ENCODE results near the gene PDE2A. TPM values are rescaled to one million over a fixed set of nuclear protein-coding genes. Genes with fewer than 3 reads are reported as not detected.

The PDE2A gene
- total and polyA plus RNA-seq, 2 donors (not counting 3 experiments of a cell fraction or from before 2014, with no cell fraction given): 14.8 to 16.8 TPM

DNA sequence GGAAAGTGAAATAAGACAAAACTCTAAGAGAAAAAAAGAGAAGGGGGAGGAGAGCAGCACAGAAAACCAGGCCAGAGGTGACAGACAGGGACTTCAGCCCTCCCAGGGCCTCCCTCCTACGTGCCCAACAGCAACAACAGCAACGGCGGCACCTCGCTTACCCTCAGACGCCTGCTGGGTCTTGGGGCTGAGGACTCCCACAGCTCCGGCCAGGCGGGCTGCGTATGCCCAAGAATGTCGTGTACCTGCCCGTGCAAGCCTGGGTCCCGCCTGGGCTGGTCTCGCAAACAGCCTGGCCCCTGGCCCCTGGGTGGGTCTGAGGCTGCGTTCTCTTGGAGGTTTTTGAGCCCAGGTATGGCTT lies 47.4 kb upstream of the PDE2A start:
- DNase-seq (ENCODE audit: low read depth, low spot score) (no peak), FAIRE-seq (no peak)
- CTCF ChIA-PET: interaction anchor here (1.2 to 6.0 kb wide), 6 partner anchors 12 to 456 kb away, joined by 3 to 136 read pairs (median 12); partner anchors contain the start of genes ATG16L2 and STARD10
- H3K9me3 ChIP-seq (replicated peaks; ENCODE audit: control insufficient read depth, insufficient read depth, low read length): no peaks in the 10 kb centered on the region
- no peaks in the 10 kb centered on the region for H3K27me3 ChIP-seq (ENCODE audit: control insufficient read depth in 2 of 2, insufficient read depth in 2 of 2, low read length in 2 of 2)
- H3K9ac ChIP-seq (replicated peaks; ENCODE audit: extremely low read depth, insufficient read depth, low read length): peak overlapping the region; percentile 63
- dilution Hi-C loops (cut with MboI; ENCODE audit: extremely low pct_ligation_motif_present, low sequenced_read_pairs): no loop called here
- H3K4me3 ChIP-seq (replicated peaks in 1 of 3; ENCODE audit: insufficient read depth in 1 of 3, low read depth in 1 of 3, low read length in 3 of 3): peak overlapping the region; percentile 29 to 70 (median 55)
- no peaks in the 10 kb centered on the region for H3K9me1 ChIP-seq (replicated peaks; ENCODE audit: control insufficient read depth, extremely low read depth, insufficient read depth, low read length)
- no peaks in the 10 kb centered on the region for H4K20me1 ChIP-seq (replicated peaks; ENCODE audit: control insufficient read depth, extremely low read depth, insufficient read depth, low read length)
- POLR2A ChIA-PET: interaction anchor here (1.1 kb wide), 1 partner anchor 72 kb away, joined by 3 read pairs; the partner anchor contains the start of gene STARD10
- H2AFZ ChIP-seq (ENCODE audit: low read depth, low read length): peak overlapping the region; percentile 95
- intact Hi-C loops (cut with micrococcal nuclease): loop anchor here (2.0 kb wide), 1 partner anchor 567 kb away; no protein-coding TSS in a partner anchor
- TF ChIP-seq, protein P1, sequence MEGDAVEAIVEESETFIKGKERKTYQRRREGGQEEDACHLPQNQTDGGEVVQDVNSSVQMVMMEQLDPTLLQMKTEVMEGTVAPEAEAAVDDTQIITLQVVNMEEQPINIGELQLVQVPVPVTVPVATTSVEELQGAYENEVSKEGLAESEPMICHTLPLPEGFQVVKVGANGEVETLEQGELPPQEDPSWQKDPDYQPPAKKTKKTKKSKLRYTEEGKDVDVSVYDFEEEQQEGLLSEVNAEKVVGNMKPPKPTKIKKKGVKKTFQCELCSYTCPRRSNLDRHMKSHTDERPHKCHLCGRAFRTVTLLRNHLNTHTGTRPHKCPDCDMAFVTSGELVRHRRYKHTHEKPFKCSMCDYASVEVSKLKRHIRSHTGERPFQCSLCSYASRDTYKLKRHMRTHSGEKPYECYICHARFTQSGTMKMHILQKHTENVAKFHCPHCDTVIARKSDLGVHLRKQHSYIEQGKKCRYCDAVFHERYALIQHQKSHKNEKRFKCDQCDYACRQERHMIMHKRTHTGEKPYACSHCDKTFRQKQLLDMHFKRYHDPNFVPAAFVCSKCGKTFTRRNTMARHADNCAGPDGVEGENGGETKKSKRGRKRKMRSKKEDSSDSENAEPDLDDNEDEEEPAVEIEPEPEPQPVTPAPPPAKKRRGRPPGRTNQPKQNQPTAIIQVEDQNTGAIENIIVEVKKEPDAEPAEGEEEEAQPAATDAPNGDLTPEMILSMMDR (IDR thresholded peaks at IDR 0.05; ENCODE audit: extremely low read depth in 1 of 2, insufficient read depth in 1 of 2, low read depth in 1 of 2, low read length in 2 of 2): no peak
- no peak for TF ChIP-seq GATA2 (IDR thresholded peaks at IDR 0.05; ENCODE audit: insufficient read depth, insufficient read length, low read depth, low read length)
- peaks cover 0 to 2% of the 10 kb centered on the region in 2 experiments for H3K36me3 ChIP-seq (ENCODE audit: control insufficient read depth in 2 of 2, extremely low read depth in 1 of 2, insufficient read depth in 2 of 2, low read length in 2 of 2)
- peaks cover 41% of the 10 kb centered on the region for H3K79me2 ChIP-seq (ENCODE audit: control insufficient read depth, insufficient read depth, low read length)
- H3K4me2 ChIP-seq (ENCODE audit: insufficient read depth, low read length): peak overlapping the region; percentile 71
- H3K27ac ChIP-seq (ENCODE audit: insufficient read depth, low read depth, low read length): peak overlapping the region; percentile 83
- TSS peak; percentile 79 for BruUV-seq (replicated peaks)
- H3K4me1 ChIP-seq (ENCODE audit: control insufficient read depth, extremely low read depth, insufficient read depth, low read length): peaks cover 25% of the 10 kb centered on the region

DNA sequence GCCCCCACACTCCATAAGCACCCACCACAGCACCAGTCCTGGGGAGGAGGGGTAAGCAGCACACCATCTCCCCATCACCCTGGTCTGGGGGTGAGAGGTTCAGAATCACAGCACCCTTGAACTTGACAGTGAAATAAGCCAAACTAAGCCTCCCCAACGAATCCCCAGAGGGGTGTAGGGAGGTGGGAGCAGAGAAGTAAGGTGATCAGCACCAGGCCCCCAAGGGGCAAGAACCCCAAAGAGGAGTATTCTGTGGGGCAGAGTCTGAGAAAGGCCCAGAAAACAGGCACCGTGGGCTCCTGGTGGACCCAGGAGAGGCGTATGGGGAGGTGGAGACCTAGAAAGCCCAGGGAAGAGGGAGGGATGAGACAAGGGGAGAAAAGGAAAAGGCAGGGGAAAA lies 47.1 kb upstream of the PDE2A start:
- Histone ChIP-seq H2AFZ (ENCODE audit: low read depth, low read length) (no peak overlapping the region), H4K20me1 (replicated peaks; ENCODE audit: control insufficient read depth, extremely low read depth, insufficient read depth, low read length) (no peaks in the 10 kb centered on the region), H3K36me3 (ENCODE audit: control insufficient read depth in 2 of 2, extremely low read depth in 1 of 2, insufficient read depth in 2 of 2, low read length in 2 of 2) (peaks cover 0 to 2% of the 10 kb centered on the region in 2 experiments), H3K9ac (replicated peaks; ENCODE audit: extremely low read depth, insufficient read depth, low read length) (peak overlapping the region; percentile 63), H3K79me2 (ENCODE audit: control insufficient read depth, insufficient read depth, low read length) (peaks cover 41% of the 10 kb centered on the region), H3K9me3 (replicated peaks; ENCODE audit: control insufficient read depth, insufficient read depth, low read length) (no peaks in the 10 kb centered on the region), H3K9me1 (replicated peaks; ENCODE audit: control insufficient read depth, extremely low read depth, insufficient read depth, low read length) (no peaks in the 10 kb centered on the region), H3K27ac (ENCODE audit: insufficient read depth, low read depth, low read length) (peak overlapping the region; percentile 83), H3K4me2 (ENCODE audit: insufficient read depth, low read length) (peak overlapping the region; percentile 71), H3K27me3 (ENCODE audit: control insufficient read depth in 2 of 2, insufficient read depth in 2 of 2, low read length in 2 of 2) (no peaks in the 10 kb centered on the region), H3K4me3 (replicated peaks in 1 of 3; ENCODE audit: insufficient read depth in 1 of 3, low read depth in 1 of 3, low read length in 3 of 3) (peak overlapping the region; percentile 29 to 70 (median 55)), H3K4me1 (ENCODE audit: control insufficient read depth, extremely low read depth, insufficient read depth, low read length) (peaks cover 25% of the 10 kb centered on the region)
- ChIA-PET POLR2A (no interaction called here), CTCF (interaction anchor here (1.0 to 6.0 kb wide), 6 partner anchors 13 to 457 kb away, joined by 3 to 136 read pairs (median 12); partner anchors contain the start of genes ATG16L2 and STARD10)
- DNase-seq (ENCODE audit: low read depth, low spot score) (peak; percentile 12), FAIRE-seq (no peak)
- intact Hi-C loops (cut with micrococcal nuclease) (no loop called here), dilution Hi-C loops (cut with MboI; ENCODE audit: extremely low pct_ligation_motif_present, low sequenced_read_pairs) (no loop called here)
- no peak for TF ChIP-seq MYC (IDR thresholded peaks at IDR 0.05; ENCODE audit: low read depth, low read length)
- no peak for TF ChIP-seq FOS (IDR thresholded peaks at IDR 0.05; ENCODE audit: borderline replicate concordance, insufficient read depth, low read length)
- no peak for TF ChIP-seq POLR2A (IDR thresholded peaks at IDR 0.05; ENCODE audit: low read depth, low read length)
- TF ChIP-seq EZH2 (IDR thresholded peaks at IDR 0.05; ENCODE audit: borderline replicate concordance, low read depth, low read length, severe bottlenecking): no peak
- TF ChIP-seq, protein P1 (IDR thresholded peaks at IDR 0.05; ENCODE audit: extremely low read depth in 1 of 2, insufficient read depth in 1 of 2, low read depth in 1 of 2, low read length in 2 of 2): no peak
- TF ChIP-seq JUN (IDR thresholded peaks at IDR 0.05; ENCODE audit: borderline replicate concordance, insufficient read depth, insufficient read length, low read depth): no peak
- BruUV-seq (replicated peaks): no TSS peak

Measured in endothelial cell of umbilical vein (primary cell).